ENCODE data around the gene SLCO1B3. TPM values are rescaled to one million over a fixed set of nuclear protein-coding genes. Genes with fewer than 3 reads are reported as not detected.

Gene SLCO1B3
- total RNA-seq, 2 experiments from 2014 or later, result not detected

GRCh38 chr12:20950248-20950647 lies 139.7 kb downstream of the SLCO1B3 start:
- Mint-ChIP-seq H3K4me1 (no peaks in the 10 kb centered on the region), H3K4me3 (no peak overlapping the region), H3K27ac (no peak overlapping the region), H3K36me3 (no peaks in the 10 kb centered on the region), H3K27me3 (no peaks in the 10 kb centered on the region), H3K9me3 (peaks cover 2% of the 10 kb centered on the region)
- no peak for DNase-seq
- ATAC-seq (ENCODE audit: low read depth), result no peak
- POLR2A ChIA-PET, result no interaction called here

GRCh38 chr12:20963303-20963702 lies 152.8 kb downstream of the SLCO1B3 start:
- Mint-ChIP-seq H3K4me1 (no peaks in the 10 kb centered on the region), H3K9me3 (peaks cover 2% of the 10 kb centered on the region), H3K4me3 (no peak overlapping the region), H3K36me3 (no peaks in the 10 kb centered on the region), H3K27me3 (no peaks in the 10 kb centered on the region), H3K27ac (no peak overlapping the region)
- DNase-seq (no peak), ATAC-seq (ENCODE audit: low read depth) (no peak)
- POLR2A ChIA-PET, result no interaction called here

DNA sequence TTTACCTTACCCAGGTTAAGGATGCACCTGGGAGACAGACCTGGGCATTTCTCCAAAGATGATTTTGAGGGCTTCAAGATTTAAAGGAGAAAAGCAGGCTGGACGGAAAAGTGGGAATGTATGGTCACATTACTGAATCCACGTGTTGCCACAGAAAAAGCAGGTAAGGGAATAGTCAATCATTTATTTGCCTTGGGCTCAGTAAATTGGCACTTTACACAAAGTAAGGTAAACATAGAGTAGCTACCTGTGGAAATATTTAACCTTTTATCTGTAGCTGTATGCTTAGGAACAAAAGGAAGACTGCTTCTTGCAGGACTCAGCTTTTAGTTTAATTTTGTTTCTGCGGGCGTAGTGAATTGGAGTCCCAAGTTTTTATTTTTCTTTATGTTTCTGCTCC lies 153.3 kb downstream of the SLCO1B3 start:
- POLR2A ChIA-PET, result no interaction called here
- Mint-ChIP-seq H3K27ac (no peak overlapping the region), H3K36me3 (no peaks in the 10 kb centered on the region), H3K9me3 (peaks cover 2% of the 10 kb centered on the region), H3K4me3 (no peak overlapping the region), H3K4me1 (no peaks in the 10 kb centered on the region), H3K27me3 (no peaks in the 10 kb centered on the region)
- no peak for ATAC-seq (ENCODE audit: low read depth)
- DNase-seq, result no peak

Other genes starting within 250 kb of the SLCO1B3 start
- gene SLCO1C1, start 115.4 kb upstream of the SLCO1B3 start, total RNA-seq, result not detected

Measured in activated naive CD8-positive, alpha-beta T cell treated with anti-CD3 and anti-CD28 coated beads, Interleukin-2, amount 10 ng/mL, durations not matched to agents 7 days and 5 days (primary cell).